ENCODE measurements around the gene HYCC2.

DNA sequence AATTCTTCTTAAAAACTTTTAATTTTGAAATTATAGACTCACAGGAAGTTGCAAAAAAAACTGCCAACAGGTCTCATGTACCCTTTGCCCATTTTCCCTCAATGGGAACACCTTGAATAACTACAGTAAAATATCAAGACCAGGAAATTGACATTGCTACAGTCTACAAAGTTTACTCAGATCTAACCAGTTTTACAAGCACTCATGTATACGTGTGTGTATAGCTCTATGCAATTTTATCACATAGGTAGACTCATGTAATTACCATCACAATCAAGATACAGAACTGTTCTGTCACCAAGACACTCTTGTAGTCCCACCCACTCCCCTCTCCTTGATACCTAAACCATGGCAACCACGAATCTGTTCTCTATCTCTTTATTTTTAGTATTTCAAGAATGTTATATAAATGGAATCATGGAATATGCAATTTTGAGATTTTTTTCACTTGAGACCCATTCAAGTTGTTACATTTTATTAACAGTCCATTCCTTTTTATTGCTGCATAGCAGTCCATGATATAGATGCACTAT, 6.6 kb downstream of the HYCC2 start:
- TF ChIP-seq POLR2A (IDR thresholded peaks at IDR 0.05) (no peak), POLR2AphosphoS5 (IDR thresholded peaks at IDR 0.05; ENCODE audit: insufficient read depth in 1 of 2, low read depth in 1 of 2) (no peak)
- TF ChIP-seq, protein P1, sequence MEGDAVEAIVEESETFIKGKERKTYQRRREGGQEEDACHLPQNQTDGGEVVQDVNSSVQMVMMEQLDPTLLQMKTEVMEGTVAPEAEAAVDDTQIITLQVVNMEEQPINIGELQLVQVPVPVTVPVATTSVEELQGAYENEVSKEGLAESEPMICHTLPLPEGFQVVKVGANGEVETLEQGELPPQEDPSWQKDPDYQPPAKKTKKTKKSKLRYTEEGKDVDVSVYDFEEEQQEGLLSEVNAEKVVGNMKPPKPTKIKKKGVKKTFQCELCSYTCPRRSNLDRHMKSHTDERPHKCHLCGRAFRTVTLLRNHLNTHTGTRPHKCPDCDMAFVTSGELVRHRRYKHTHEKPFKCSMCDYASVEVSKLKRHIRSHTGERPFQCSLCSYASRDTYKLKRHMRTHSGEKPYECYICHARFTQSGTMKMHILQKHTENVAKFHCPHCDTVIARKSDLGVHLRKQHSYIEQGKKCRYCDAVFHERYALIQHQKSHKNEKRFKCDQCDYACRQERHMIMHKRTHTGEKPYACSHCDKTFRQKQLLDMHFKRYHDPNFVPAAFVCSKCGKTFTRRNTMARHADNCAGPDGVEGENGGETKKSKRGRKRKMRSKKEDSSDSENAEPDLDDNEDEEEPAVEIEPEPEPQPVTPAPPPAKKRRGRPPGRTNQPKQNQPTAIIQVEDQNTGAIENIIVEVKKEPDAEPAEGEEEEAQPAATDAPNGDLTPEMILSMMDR (IDR thresholded peaks at IDR 0.05) = no peak

All from vagina (tissue), 2 donors.